ENCODE measurements around the gene MID1IP1. TPM values are rescaled to one million over a fixed set of nuclear protein-coding genes. Genes with fewer than 3 reads are reported as not detected.

Gene MID1IP1
- total RNA-seq, 2 donors from 2014 or later, result 42.8 to 60.9 TPM

DNA sequence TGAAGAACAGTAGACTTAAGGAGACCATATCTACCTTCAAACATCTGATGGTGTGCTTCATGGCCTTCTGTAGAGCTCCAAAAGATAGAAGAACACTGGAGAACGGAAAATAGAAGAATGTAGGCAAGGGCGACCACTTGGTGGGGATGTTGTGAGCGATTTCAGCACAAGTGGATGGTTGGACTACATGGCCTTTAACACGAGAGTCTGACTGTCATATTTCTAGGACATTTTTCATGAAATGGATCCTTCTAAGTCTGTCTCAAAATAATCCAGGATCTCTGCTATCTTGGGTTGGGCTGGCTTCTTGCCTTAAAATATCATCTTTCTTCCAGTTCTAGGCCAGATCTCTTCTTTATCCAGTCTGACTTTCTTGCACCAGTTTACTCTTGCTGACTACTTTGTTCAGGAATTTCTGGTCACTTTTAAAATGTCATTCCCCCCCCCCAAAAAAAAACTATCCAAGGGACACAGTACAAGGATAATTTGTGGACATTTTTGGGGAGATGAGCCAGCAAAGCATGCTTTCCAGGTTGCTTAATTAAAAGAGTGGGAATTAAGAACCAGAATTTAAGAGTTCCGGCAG, 1.2 kb upstream of the MID1IP1 start:
- no peak overlapping the region for H3K9ac ChIP-seq (ENCODE audit: low read depth in 2 of 2, low read length in 2 of 2)
- intact Hi-C loops (cut with DNase I), result no loop called here
- H3K27ac ChIP-seq, result no peak overlapping the region
- no peaks in the 10 kb centered on the region for H3K36me3 ChIP-seq
- no peaks in the 10 kb centered on the region for H3K9me3 ChIP-seq
- TF ChIP-seq, protein P1, sequence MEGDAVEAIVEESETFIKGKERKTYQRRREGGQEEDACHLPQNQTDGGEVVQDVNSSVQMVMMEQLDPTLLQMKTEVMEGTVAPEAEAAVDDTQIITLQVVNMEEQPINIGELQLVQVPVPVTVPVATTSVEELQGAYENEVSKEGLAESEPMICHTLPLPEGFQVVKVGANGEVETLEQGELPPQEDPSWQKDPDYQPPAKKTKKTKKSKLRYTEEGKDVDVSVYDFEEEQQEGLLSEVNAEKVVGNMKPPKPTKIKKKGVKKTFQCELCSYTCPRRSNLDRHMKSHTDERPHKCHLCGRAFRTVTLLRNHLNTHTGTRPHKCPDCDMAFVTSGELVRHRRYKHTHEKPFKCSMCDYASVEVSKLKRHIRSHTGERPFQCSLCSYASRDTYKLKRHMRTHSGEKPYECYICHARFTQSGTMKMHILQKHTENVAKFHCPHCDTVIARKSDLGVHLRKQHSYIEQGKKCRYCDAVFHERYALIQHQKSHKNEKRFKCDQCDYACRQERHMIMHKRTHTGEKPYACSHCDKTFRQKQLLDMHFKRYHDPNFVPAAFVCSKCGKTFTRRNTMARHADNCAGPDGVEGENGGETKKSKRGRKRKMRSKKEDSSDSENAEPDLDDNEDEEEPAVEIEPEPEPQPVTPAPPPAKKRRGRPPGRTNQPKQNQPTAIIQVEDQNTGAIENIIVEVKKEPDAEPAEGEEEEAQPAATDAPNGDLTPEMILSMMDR (IDR thresholded peaks at IDR 0.05), result no peak
- H3K4me1 ChIP-seq, result no peaks in the 10 kb centered on the region
- H3K27me3 ChIP-seq, result no peaks in the 10 kb centered on the region
- no peak overlapping the region for H3K4me3 ChIP-seq
- DNase-seq, result no peak

DNA sequence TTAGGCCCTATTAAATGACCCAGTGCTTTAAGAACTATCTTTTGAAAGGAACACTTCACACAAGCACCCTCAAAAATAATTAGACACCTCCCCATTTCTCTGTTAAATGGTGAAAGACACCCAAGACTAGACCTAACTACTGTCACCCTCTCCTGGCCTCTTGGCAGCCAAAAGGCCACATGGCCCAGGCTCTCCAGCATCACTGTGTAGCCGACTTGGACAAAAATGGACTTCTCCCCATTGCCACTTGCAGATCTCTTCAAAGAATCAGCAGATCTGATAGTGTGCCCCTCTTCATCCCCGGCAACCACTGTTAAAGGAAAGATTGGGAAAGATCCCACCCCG, 2.0 kb downstream of the MID1IP1 start:
- Histone ChIP-seq H3K9me3 (no peaks in the 10 kb centered on the region), H3K27ac (peak overlapping the region; percentile 78), H3K36me3 (no peaks in the 10 kb centered on the region), H3K9ac (ENCODE audit: low read depth in 2 of 2, low read length in 2 of 2) (peak overlapping the region; percentile 56 to 90), H3K4me1 (no peaks in the 10 kb centered on the region), H3K4me3 (peak overlapping the region; percentile 55), H3K27me3 (no peaks in the 10 kb centered on the region)
- TF ChIP-seq, protein P1 (IDR thresholded peaks at IDR 0.05), result no peak
- no peak for DNase-seq
- intact Hi-C loops (cut with DNase I), result no loop called here

DNA sequence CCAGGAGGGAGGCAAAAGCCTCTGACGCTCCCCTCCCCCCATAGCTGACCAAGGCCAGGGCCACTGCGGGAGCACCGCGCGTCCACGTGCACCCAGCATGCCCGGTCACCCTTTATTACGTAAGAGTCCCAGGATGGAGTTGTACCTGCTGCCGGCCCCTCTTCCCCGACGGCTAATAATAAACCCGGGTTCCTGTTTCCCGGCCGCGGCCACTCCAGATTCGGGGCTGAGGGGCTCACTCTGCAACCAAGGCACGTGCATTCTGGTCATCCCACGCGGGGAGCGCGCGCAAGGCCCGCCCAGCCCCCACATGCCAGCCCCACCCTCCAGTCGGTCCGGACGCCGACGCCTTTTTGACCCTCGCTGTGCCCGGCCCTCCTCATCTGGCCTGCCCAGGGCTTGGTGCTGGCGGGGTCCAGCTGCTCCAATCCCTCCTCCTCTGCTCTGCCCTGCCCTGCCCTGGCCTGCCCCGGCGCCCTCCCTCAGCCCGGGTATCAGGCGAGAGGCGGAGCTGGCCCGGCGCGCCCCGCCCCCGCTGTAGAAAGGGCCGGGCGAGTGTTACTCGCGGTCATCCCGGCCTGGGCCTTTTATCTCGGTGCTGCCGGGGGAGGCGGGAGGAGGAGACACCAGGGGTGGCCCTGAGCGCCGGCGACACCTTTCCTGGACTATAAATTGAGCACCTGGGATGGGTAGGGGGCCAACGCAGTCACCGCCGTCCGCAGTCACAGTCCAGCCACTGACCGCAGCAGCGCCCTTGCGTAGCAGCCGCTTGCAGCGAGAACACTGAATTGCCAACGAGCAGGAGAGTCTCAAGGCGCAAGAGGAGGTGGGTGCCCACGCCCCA, 2.6 kb downstream of the MID1IP1 start:
- H3K9me3 ChIP-seq, result no peaks in the 10 kb centered on the region
- H3K4me1 ChIP-seq, result no peaks in the 10 kb centered on the region
- H3K27me3 ChIP-seq, result no peaks in the 10 kb centered on the region
- H3K36me3 ChIP-seq, result no peaks in the 10 kb centered on the region
- TF ChIP-seq, protein P1 (IDR thresholded peaks at IDR 0.05), result no peak
- H3K27ac ChIP-seq, result peak overlapping the region; percentile 78
- peak; percentile 87 for DNase-seq
- peak overlapping the region; percentile 85 to 90 for H3K9ac ChIP-seq (ENCODE audit: low read depth in 2 of 2, low read length in 2 of 2)
- intact Hi-C loops (cut with DNase I), result no loop called here
- peak overlapping the region; percentile 55 for H3K4me3 ChIP-seq

DNA sequence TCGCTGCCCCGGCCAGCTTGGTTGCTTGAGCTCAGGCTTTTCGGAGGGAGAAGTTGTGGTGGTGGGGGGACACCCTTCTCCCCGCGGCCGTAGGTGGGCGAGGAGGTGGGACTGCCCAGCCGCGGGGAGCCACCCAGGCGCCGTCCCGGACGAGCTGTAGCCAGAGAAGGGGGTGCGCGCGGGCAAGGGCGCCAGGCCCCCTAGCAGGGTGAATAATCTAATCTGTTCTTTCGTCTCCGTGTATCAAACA, 3.1 kb downstream of the MID1IP1 start:
- H3K4me3 ChIP-seq, result peak overlapping the region; percentile 55
- no peaks in the 10 kb centered on the region for H3K27me3 ChIP-seq
- no peaks in the 10 kb centered on the region for H3K9me3 ChIP-seq
- H3K27ac ChIP-seq, result peak overlapping the region; percentile 78
- DNase-seq, result no peak
- TF ChIP-seq, protein P1 (IDR thresholded peaks at IDR 0.05), result no peak
- H3K4me1 ChIP-seq, result no peaks in the 10 kb centered on the region
- H3K9ac ChIP-seq (ENCODE audit: low read depth in 2 of 2, low read length in 2 of 2), result peak overlapping the region; percentile 85 to 90
- intact Hi-C loops (cut with DNase I), result no loop called here
- H3K36me3 ChIP-seq, result no peaks in the 10 kb centered on the region

DNA sequence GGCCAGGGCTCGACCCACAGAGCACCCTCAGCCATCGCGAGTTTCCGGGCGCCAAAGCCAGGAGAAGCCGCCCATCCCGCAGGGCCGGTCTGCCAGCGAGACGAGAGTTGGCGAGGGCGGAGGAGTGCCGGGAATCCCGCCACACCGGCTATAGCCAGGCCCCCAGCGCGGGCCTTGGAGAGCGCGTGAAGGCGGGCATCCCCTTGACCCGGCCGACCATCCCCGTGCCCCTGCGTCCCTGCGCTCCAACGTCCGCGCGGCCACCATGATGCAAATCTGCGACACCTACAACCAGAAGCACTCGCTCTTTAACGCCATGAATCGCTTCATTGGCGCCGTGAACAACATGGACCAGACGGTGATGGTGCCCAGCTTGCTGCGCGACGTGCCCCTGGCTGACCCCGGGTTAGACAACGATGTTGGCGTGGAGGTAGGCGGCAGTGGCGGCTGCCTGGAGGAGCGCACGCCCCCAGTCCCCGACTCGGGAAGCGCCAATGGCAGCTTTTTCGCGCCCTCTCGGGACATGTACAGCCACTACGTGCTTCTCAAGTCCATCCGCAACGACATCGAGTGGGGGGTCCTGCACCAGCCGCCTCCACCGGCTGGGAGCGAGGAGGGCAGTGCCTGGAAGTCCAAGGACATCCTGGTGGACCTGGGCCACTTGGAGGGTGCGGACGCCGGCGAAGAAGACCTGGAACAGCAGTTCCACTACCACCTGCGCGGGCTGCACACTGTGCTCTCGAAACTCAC, 3.6 kb downstream of the MID1IP1 start:
- intact Hi-C loops (cut with DNase I), result no loop called here
- DNase-seq, result no peak
- Histone ChIP-seq H3K9ac (ENCODE audit: low read depth in 2 of 2, low read length in 2 of 2) (peak overlapping the region; percentile 85 to 90), H3K27me3 (no peaks in the 10 kb centered on the region), H3K9me3 (no peaks in the 10 kb centered on the region), H3K4me1 (no peaks in the 10 kb centered on the region), H3K27ac (peak overlapping the region; percentile 78), H3K36me3 (no peaks in the 10 kb centered on the region), H3K4me3 (peak overlapping the region; percentile 55)
- TF ChIP-seq, protein P1 (IDR thresholded peaks at IDR 0.05), result no peak
